GM19397 (cell line): ENCODE results near the gene TET3.

Experiments
- ATAC-seq: cut with Tn5 transposase; IDR thresholded peaks from one replicate; pipeline ENCODE4 v1.9.1; 2021; ENCODE audit warnings: mild to moderate bottlenecking, moderate library complexity; ENCODE audit not compliant: unreplicated experiment

Gene TET3

GRCh38 chr2:73986085-73986681 is 1.5 kb downstream of the TET3 start:
- no peak for ATAC-seq

- no peak for ATAC-seq
Measured at GRCh38 chr2:73987109-73987947, 2.6 kb downstream of the TET3 start.

- ATAC-seq: no peak
Measured at GRCh38 chr2:73987948-73988700, 3.4 kb downstream of the TET3 start.

GRCh38 chr2:73989972-73990371 is 5.3 kb downstream of the TET3 start:
- no peak for ATAC-seq

GRCh38 chr2:73990531-73990930 is 5.8 kb downstream of the TET3 start:
- ATAC-seq: no peak

- ATAC-seq: no peak
Measured at GRCh38 chr2:73992036-73992435, 7.3 kb downstream of the TET3 start.

GRCh38 chr2:73993376-73993775 is 8.7 kb downstream of the TET3 start:
- no peak for ATAC-seq

- no peak for ATAC-seq
Measured at GRCh38 chr2:73993778-73994177, 9.1 kb downstream of the TET3 start.

- no peak for ATAC-seq
Measured at GRCh38 chr2:73994178-73994831, 9.6 kb downstream of the TET3 start.

GRCh38 chr2:73995810-73996209 is 11.1 kb downstream of the TET3 start:
- ATAC-seq: no peak

- no peak for ATAC-seq
Measured at GRCh38 chr2:73997813-73998212, 13.1 kb downstream of the TET3 start.

- ATAC-seq: no peak
Measured at GRCh38 chr2:73998451-73998850, 13.7 kb downstream of the TET3 start.

GRCh38 chr2:73998933-73999332 is 14.2 kb downstream of the TET3 start:
- no peak for ATAC-seq

- ATAC-seq: no peak
Measured at GRCh38 chr2:73999881-74000597, 15.3 kb downstream of the TET3 start.

- ATAC-seq: no peak
Measured at GRCh38 chr2:74000666-74001065, 16.0 kb downstream of the TET3 start.

- no peak for ATAC-seq
Measured at GRCh38 chr2:74001121-74001520, 16.4 kb downstream of the TET3 start.

GRCh38 chr2:74001781-74002504 is 17.2 kb downstream of the TET3 start:
- ATAC-seq: peak; percentile 49

- peak; percentile 97 for ATAC-seq
Measured at GRCh38 chr2:74002505-74003421, 18.1 kb downstream of the TET3 start.
